K562 (cell line): Measurements from ENCODE around the gene ATXN1. TPM values are rescaled to one million over a fixed set of nuclear protein-coding genes. Genes with fewer than 3 reads are reported as not detected.
A peak's percentile ranks its signal among the peaks of the same experiment; 100 is the strongest.

ENCODE experiments used
- ARID1B ChIP-seq: fragments of 450-650 bp; IDR thresholded peaks from 2 replicates; pipeline ENCODE4 v1.6.1; 2016; ENCODE audit warnings: antibody characterized with exemption, mild to moderate bottlenecking, inconsistent platforms
- ATF1 ChIP-seq, 2 experiments: fragments of 450-650 bp in 1 of 2; IDR thresholded peaks; 2 replicates each; pipeline ENCODE4 v1.6.1; 2016; ENCODE audit warnings: missing compliant biosample characterization in 1 of 2, missing genetic modification characterization in 1 of 2
- CCAR2 ChIP-seq: fragments of 200-400 bp; formaldehyde crosslinking; IDR thresholded peaks from 2 replicates; pipeline ENCODE4 v1.6.1; 2017; ENCODE audit warnings: mild to moderate bottlenecking, low read depth, low read length
- CHD4 ChIP-seq: fragments of 200-600 bp; sonication (generic); IDR thresholded peaks from 3 replicates; pipeline ENCODE4 v1.6.1; 2012; ENCODE audit warnings: low read depth, mild to moderate bottlenecking, mixed read lengths, low read length, inconsistent platforms; ENCODE audit not compliant: insufficient read depth, insufficient replicate concordance, poor library complexity, severe bottlenecking
- CXXC5 ChIP-seq: fragments of 250-450 bp; sonication (Bioruptor Pico); IDR thresholded peaks from 2 replicates; pipeline ENCODE4 v1.8.0; 2022; ENCODE audit warnings: inconsistent platforms, mild to moderate bottlenecking, moderate library complexity
- DIDO1 ChIP-seq: fragments of 450-650 bp; IDR thresholded peaks from 2 replicates; pipeline ENCODE4 v1.6.1; 2016; ENCODE audit warnings: low read depth, missing biosample characterization, missing genetic modification characterization
- FOXA1 ChIP-seq: fragments of 450-650 bp; IDR thresholded peaks from 2 replicates; pipeline ENCODE4 v1.6.1; 2016; ENCODE audit warnings: mild to moderate bottlenecking, borderline replicate concordance
- HLTF ChIP-seq: fragments of 450-650 bp; IDR thresholded peaks from 2 replicates; pipeline ENCODE4 v1.6.1; 2016
- KDM5B ChIP-seq: fragments of 200-600 bp; sonication (generic); IDR thresholded peaks from 2 replicates; pipeline ENCODE4 v1.6.1; 2012; ENCODE audit warnings: low read depth, mild to moderate bottlenecking, moderate library complexity, low read length, control low read depth, inconsistent platforms; ENCODE audit not compliant: insufficient replicate concordance
- NFATC3 ChIP-seq: fragments of 450-650 bp; IDR thresholded peaks from 2 replicates; pipeline ENCODE4 v1.6.1; 2017; ENCODE audit warnings: mild to moderate bottlenecking
- NR2F6 ChIP-seq: fragments of 450-650 bp; formaldehyde crosslinking; IDR thresholded peaks from 2 replicates; pipeline ENCODE4 v1.4.0; 2020; ENCODE audit warnings: mild to moderate bottlenecking
- PHB ChIP-seq: fragments of 250-450 bp; sonication (Bioruptor Pico); IDR thresholded peaks from 2 replicates; pipeline ENCODE4 v1.5.0; 2021
- POLR2H ChIP-seq: IDR thresholded peaks from 2 replicates; pipeline ENCODE4 v1.6.1; 2016; ENCODE audit warnings: missing genetic modification characterization, low read depth, mild to moderate bottlenecking, control low read depth, missing compliant biosample characterization, moderate library complexity
- PRMT5 ChIP-seq: sonication (generic); formaldehyde crosslinking; IDR thresholded peaks from 2 replicates; pipeline ENCODE4 v1.5.0; 2020; ENCODE audit warnings: missing genetic modification reagents
- PTRF ChIP-seq: fragments of 450-650 bp; IDR thresholded peaks from 2 replicates; pipeline ENCODE4 v1.6.1; 2016; ENCODE audit warnings: mild to moderate bottlenecking, missing genetic modification characterization, missing compliant biosample characterization
- SAP30 ChIP-seq: fragments of 200-600 bp; sonication (generic); IDR thresholded peaks from 2 replicates; pipeline ENCODE4 v1.6.1; 2012; ENCODE audit warnings: borderline replicate concordance, low read depth, mild to moderate bottlenecking, moderate library complexity, low read length, control low read depth, inconsistent platforms; ENCODE audit not compliant: insufficient read depth, poor library complexity, severe bottlenecking
- SMARCA4 ChIP-seq: fragments of 450-650 bp; IDR thresholded peaks from 2 replicates; pipeline ENCODE4 v1.6.1; 2016
- SOX6 ChIP-seq: fragments of 450-650 bp; IDR thresholded peaks from 2 replicates; pipeline ENCODE4 v1.6.1; 2014; ENCODE audit warnings: mild to moderate bottlenecking
- TEAD4 ChIP-seq, 2 experiments: sonication (generic) in 1 of 2; formaldehyde crosslinking in 1 of 2; IDR thresholded peaks; 2 replicates each; pipeline versions ENCODE4 v1.6.1 to v1.8.0; 2012 to 2022; ENCODE audit warnings: borderline replicate concordance in 1 of 2, inconsistent platforms in 1 of 2, low read length in 1 of 2, mild to moderate bottlenecking in 1 of 2, missing genetic modification reagents in 1 of 2
- WHSC1 ChIP-seq: IDR thresholded peaks from one replicate; pipeline ENCODE4 v1.6.1; 2012; ENCODE audit warnings: low read length, control low read depth, inconsistent platforms
- XRCC5 ChIP-seq: fragments of 200-400 bp; formaldehyde crosslinking; IDR thresholded peaks from 2 replicates; pipeline ENCODE4 v1.6.1; 2017; ENCODE audit warnings: low read depth, mild to moderate bottlenecking, low read length
- YY1 ChIP-seq, 3 experiments: IDR thresholded peaks; 2 replicates each; pipeline ENCODE4 v1.6.1; 2011; ENCODE audit warnings: low read length in 2 of 3, mild to moderate bottlenecking in 2 of 3, moderate library complexity in 2 of 3, borderline replicate concordance in 1 of 3, control low read depth in 1 of 3, low read depth in 1 of 3; ENCODE audit not compliant: insufficient read depth in 3 of 3, insufficient replicate concordance in 2 of 3, control insufficient read depth in 1 of 3, insufficient read length in 1 of 3; ENCODE audit errors: extremely low read depth in 1 of 3
- ZC3H8 ChIP-seq: fragments of 450-650 bp; IDR thresholded peaks from 2 replicates; pipeline ENCODE4 v1.6.1; 2017
- ZEB2 ChIP-seq: fragments of 450-650 bp; IDR thresholded peaks from 2 replicates; pipeline ENCODE4 v1.6.1; 2016
- ZFP30 ChIP-seq: fragments of 250-450 bp; sonication (Bioruptor Pico); IDR thresholded peaks from 2 replicates; pipeline ENCODE4 v1.8.0; 2022; ENCODE audit warnings: moderate library complexity, mild to moderate bottlenecking, inconsistent platforms, borderline replicate concordance
- ZFP36 ChIP-seq: fragments of 150-350 bp; IDR thresholded peaks from 2 replicates; pipeline ENCODE4 v1.6.1; 2018; ENCODE audit warnings: low read length, low read depth; ENCODE audit not compliant: partially characterized antibody
- ZNF143 ChIP-seq: sonication (generic); formaldehyde crosslinking; IDR thresholded peaks from 2 replicates; pipeline ENCODE4 v1.9.0; 2022; ENCODE audit warnings: mild to moderate bottlenecking, missing genetic modification reagents
- ZNF165 ChIP-seq: fragments of 250-450 bp; sonication (Bioruptor Pico); IDR thresholded peaks from 2 replicates; pipeline ENCODE4 v1.4.0; 2020; ENCODE audit warnings: borderline replicate concordance
- ZNF263 ChIP-seq: sonication (generic); formaldehyde crosslinking; IDR thresholded peaks from 2 replicates; pipeline ENCODE4 v1.8.0; 2022; ENCODE audit warnings: mild to moderate bottlenecking, missing genetic modification reagents, borderline replicate concordance
- ZNF431 ChIP-seq: sonication (generic); formaldehyde crosslinking; IDR thresholded peaks from 2 replicates; pipeline ENCODE4 v1.8.0; 2022; ENCODE audit warnings: mild to moderate bottlenecking, missing genetic modification reagents
- ZNF507 ChIP-seq: conservative IDR thresholded peaks from 2 replicates; pipeline ENCODE4 v1.6.1; 2017; ENCODE audit warnings: missing genetic modification characterization, missing compliant biosample characterization
- polyA plus RNA-seq, 8 experiments: library from polyadenylated mRNA; depleted of rRNA in 4 of 8; stranded (reverse) in 5 of 8; unstranded in 3 of 8; fragments of >200 nt; fragmentation: Nextera tagmentation in 2 of 8; fragmentation: Illumina TruSeq in 1 of 8; extraction: Ambion mirVana in 2 of 8; extraction: Trizol in 1 of 8; gene quantifications; 2 replicates each; pipeline versions ENCODE4 v1.2.1 to v1.2.3, GENCODE V29; 2011 to 2014; ENCODE audit warnings: inconsistent platforms in 1 of 8, missing spikeins in 1 of 8
- total RNA-seq, 7 experiments: library from RNA; depleted of rRNA in 6 of 7; stranded (reverse); fragments of >200 nt in 6 of 7; fragmentation: Illumina TruSeq in 2 of 7; extraction: Trizol in 2 of 7; gene quantifications; 2 replicates each; pipeline versions ENCODE4 v1.2.1 to v1.2.3, GENCODE V29; 2011 to 2021; ENCODE audit warnings: low replicate concordance in 1 of 7

ATXN1 gene
- total and polyA plus RNA-seq, 9 of the 15 experiments (the other 6 are each of a cell fraction or from before 2014, with no cell fraction given): under 0.01 to 1.2 (median 0.58) TPM

DNA sequence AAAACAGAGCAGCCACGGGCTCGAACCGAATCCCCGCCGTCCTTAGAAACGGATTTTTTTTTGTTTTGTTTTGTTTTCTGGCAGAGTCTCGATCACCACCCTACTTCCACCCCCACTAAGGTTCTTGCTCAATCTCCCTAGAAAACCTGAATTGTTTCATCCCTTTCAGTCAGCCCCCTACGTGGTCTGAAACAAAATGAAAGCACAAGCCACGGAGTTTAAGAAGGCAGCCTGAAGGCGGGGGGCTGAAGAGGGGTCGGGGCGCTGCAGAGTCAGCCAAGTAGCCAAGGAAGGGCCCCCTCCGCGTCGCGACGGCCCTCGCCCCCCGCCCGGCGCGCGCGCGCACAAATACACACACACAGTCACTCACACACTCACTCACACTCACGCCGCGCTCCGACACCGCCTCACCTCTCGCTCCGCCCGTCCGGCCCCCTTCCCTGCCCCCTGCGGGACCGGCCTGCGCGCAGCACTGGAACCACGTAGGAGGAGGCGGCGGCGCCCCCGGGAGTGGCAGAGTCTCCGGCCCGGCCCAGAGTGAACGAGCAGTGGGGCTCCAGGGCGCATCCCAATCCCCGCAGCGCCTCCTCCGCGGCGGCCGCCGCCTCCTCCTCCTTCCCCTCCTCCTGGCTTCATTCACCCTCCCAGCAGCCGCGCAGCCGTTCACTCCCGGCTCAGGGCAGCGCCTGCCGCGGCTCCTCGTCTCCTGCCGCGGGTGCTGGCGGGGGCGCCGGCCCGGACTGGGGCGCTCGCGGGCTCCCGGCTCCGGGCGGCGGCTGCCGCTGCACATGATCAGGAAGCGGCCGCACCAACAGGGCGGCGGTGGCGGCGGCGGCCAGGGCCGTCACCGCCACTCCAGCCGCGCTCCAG, 1.4 kb downstream of the ATXN1 start (continued):
- TF ChIP-seq ZFP30 (CRISPR knock-in tag): no peak
- TF ChIP-seq WHSC1: no peak
- TF ChIP-seq YY1 (IDR thresholded peaks at IDR 0.05; ENCODE audit: borderline replicate concordance in 1 of 3, control insufficient read depth in 1 of 3, extremely low read depth in 1 of 3, insufficient read depth in 3 of 3, insufficient read length in 1 of 3, insufficient replicate concordance in 2 of 3, low read depth in 1 of 3, low read length in 2 of 3): peak in 1 of 3 experiments; percentile 20
- TF ChIP-seq SOX6: no peak
- no peak; the same call in 1 of the 2 replicates for TF ChIP-seq ARID1B
- TF ChIP-seq PTRF: no peak
- no peak for TF ChIP-seq FOXA1
- no peak for TF ChIP-seq XRCC5
- TF ChIP-seq KDM5B: peak; percentile 30
- TF ChIP-seq NR2F6: 0 out of 2 replicates have a peak, but pooled peaks have one; percentile 30
- TF ChIP-seq TEAD4 (IDR thresholded peaks at IDR 0.05; ENCODE audit: low read length): no peak
- no peak; the same call in 1 of the 2 replicates for TF ChIP-seq TEAD4 (CRISPR knock-in tag; IDR thresholded peaks at IDR 0.05; ENCODE audit: borderline replicate concordance)
- no peak for TF ChIP-seq CHD4
- TF ChIP-seq CXXC5 (CRISPR knock-in tag): peak; percentile 72
- TF ChIP-seq POLR2H (tag): no peak
- peak; percentile 41; the same call in 1 of the 2 replicates for TF ChIP-seq ZEB2
- peak; percentile 40 for TF ChIP-seq SAP30
- TF ChIP-seq CCAR2: no peak
- TF ChIP-seq ATF1 (CRISPR knock-in tag; IDR thresholded peaks at IDR 0.05): no peak
- TF ChIP-seq ATF1 (tag; IDR thresholded peaks at IDR 0.05): peak; percentile 67
- TF ChIP-seq HLTF: no peak
- TF ChIP-seq SMARCA4: no peak
- no peak for TF ChIP-seq NFATC3
- TF ChIP-seq ZNF143 (CRISPR knock-in tag): 0 out of 2 replicates have a peak, but pooled peaks have one; percentile 48
- no peak for TF ChIP-seq ZC3H8
- TF ChIP-seq ZNF263: peak; percentile 74
- no peak for TF ChIP-seq DIDO1 (tag)
- peak; percentile 71 for TF ChIP-seq ZFP36
- TF ChIP-seq ZNF431 (CRISPR knock-in tag): peak; percentile 34; the same call in 1 of the 2 replicates
- no peak for TF ChIP-seq PRMT5 (CRISPR knock-in tag)
- TF ChIP-seq ZNF507 (tag): no peak
- TF ChIP-seq PHB: peak; percentile 62
- TF ChIP-seq ZNF165: no peak
